ENCODE results near the gene SCG3.
"Not testable (repeated sequence)": the region's sequence is repeated elsewhere in the genome, so short reads cannot be mapped to it uniquely, and the experiment has no call there.

SCG3 gene

DNA sequence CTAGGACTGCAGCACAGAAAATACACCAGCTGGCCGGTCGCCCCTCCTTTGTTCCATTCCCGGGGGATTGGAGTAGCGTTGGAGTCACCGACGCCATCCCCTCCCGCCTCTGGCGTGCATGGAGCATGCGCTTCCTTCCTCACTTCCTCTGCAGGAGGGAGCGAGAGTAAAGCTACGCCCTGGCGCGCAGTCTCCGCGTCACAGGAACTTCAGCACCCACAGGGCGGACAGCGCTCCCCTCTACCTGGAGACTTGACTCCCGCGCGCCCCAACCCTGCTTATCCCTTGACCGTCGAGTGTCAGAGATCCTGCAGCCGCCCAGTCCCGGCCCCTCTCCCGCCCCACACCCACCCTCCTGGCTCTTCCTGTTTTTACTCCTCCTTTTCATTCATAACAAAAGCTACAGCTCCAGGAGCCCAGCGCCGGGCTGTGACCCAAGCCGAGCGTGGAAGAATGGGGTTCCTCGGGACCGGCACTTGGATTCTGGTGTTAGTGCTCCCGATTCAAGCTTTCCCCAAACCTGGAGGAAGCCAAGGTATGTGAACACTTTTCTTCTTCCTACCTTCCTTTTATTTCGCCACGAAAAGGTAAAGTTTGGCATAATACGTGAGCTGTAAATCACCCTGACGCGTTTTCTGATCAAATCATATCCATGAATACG is at the start of gene SCG3:
Gene SCG3, plus strand, starts transcription at position 201 of the 661 bp plus-strand sequence. Its CDS starts 253 bp downstream, at position 454.
- peak in 1 of 2 donors; percentile 4 for DNase-seq (ENCODE audit: low read depth in 2 of 2, low spot score in 1 of 2)

GRCh38 chr15:51634591-51635198 is 46.6 kb upstream of the SCG3 start:
- DNase-seq (ENCODE audit: low read depth in 2 of 2, low spot score in 1 of 2): no peak

DNA sequence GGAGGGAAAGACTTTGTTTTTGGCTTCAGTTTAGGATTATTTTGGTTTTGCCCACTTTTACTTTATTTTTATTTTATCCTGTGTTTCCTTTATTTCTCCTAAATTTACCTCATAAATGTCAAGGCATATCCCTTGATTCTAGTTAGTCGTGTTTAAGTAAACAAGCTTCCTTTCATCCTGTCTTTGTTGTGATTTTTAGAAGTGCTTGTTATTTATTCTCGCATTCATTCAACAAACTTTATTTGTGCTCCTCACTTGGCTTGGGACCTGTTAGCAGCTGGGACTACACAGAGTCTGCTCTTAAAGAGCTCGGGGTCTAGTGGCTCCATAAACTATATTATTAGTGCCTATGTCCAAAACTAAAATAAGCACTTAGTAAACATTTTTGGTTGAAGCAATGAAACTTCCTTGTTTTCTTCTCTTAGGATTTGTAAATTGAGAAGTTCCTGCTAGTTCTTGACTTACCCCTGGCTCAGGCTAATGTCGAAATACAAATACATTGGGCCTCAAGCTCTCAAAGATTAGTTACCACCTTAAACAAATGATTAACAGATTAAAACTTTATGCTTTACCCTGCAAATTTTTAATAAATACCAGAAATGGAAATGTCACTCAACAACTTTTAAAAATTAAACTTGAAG is 39.7 kb upstream of the SCG3 start:
- no peak for DNase-seq (ENCODE audit: low read depth in 2 of 2, low spot score in 1 of 2)

DNA sequence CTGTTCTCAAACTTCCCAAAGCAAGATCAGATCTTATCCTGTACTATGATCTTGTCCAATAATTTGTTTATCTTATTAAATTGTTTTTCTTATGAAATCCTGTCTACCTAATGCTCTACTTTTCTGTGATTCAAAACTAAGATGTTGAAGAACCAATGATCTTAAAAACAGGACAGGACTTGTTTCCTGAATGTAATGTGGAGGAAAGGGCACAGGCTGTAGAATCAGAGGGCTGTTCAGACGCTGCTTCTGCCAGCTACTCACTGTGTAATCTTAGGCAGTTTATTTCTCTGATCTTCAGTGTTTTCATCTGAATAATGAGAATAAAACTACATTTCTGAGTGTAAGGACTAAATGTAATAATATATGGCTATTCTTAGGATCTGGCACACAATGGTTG is 38.6 kb upstream of the SCG3 start:
- DNase-seq (ENCODE audit: low read depth in 2 of 2, low spot score in 1 of 2): no peak

GRCh38 chr15:51647128-51647562 is 34.2 kb upstream of the SCG3 start:
- DNase-seq (ENCODE audit: low read depth in 2 of 2, low spot score in 1 of 2): no peak

- DNase-seq (ENCODE audit: low read depth in 2 of 2, low spot score in 1 of 2): not testable (repeated sequence)
Observed at GRCh38 chr15:51648101-51648500, 33.2 kb upstream of the SCG3 start.

- DNase-seq (ENCODE audit: low read depth in 2 of 2, low spot score in 1 of 2): not testable (repeated sequence)
Observed at GRCh38 chr15:51648643-51649042, 32.7 kb upstream of the SCG3 start.

DNA sequence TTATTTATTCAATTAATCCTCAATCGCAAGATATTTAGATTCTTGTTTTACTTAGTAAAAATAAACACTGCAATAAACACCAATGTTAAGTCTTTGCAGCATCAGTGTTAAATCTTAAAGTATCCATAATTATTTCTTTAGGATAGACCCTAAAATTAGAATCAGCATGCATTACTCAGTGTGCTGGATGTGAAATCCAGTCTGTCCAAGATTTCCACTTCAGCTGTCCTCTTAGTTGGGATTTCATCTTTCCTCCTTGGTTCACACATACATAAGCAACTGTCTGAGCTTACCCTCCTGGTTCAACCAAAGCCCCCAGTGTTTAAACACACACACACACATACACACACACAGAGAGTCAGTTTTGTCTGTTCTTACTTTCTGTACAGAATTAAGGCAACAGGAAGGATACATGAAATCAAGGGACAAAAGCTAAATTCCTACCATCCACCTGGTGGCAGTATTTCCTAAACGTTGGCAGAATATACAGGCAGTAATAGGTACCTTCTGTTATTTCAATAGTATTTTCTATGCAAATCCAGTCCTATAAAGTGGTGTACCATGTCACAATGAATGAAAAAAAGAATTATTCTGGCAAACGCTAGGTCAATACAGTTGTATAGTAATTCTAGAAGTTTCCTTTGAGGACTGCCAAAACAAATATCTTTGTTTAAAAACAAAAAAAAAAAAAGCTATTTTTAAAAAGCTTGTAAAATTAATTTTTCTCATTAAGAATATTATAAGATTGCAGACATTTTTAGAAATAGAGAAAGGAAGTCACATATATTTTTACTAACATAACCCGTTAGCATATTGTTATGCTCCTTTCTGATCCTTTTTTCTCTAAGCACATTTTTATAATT is 31.4 kb upstream of the SCG3 start:
- DNase-seq (ENCODE audit: low read depth in 2 of 2, low spot score in 1 of 2): peak in 1 of 2 donors; percentile 7

DNA sequence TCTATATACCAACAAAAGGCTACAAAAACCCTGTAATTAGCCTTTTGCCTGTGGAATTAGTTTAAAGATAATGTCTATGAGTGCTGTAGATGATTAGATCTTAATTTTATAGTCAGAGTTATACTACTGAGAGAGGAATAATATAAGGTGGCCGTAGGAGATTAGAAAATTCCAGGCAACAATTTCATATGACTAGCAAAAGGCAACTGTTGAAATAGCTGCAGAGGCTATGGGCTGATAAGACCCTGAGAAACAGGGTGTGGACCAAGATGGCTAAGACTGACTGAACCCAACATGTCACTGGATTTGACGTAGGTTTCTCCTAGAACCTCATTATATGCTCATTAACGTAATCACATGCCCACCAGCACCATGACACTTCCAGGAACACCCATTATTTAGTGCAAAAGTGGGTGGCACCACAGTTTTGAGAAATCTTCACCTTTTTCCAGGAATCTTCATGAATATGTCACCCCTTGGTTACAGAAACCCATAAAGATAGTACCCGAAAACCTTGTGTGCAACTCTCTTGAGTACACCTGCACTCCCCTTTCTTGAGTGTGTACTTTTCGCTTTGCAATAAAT is 29.1 kb upstream of the SCG3 start:
- DNase-seq (ENCODE audit: low read depth in 2 of 2, low spot score in 1 of 2): no peak

DNA sequence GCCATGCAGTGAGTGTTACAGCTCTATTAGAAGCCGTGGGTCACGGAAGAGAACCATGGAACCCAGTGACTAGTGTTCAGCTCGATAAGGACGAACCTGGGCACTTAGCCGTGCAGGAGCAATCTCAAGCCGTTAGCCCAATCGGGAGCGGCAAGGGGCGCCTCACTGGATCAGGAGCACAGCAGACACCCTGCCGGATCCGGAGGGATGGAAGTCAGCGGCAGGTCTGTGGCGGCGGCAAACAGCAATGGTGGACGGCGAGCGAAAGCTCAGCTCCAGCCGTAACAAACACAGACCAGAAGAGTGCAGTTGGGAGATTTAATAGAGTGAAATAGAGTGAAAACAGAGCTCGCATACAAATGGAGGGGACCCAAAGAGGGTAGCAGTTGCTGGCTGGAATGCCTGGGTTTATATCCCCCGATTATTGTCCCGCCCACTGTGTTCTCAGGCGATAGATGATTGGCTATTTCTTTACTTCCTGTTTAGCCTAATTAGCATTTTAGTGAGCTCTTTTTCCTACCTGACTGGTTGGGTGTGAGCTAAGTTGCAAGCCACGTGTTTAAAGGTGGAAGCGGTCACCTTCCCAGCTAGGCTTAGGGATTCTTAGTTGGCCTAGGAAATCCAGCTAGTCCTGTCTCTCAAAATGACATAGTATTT is 25.8 kb upstream of the SCG3 start:
- DNase-seq (ENCODE audit: low read depth in 2 of 2, low spot score in 1 of 2): not testable (repeated sequence)

- DNase-seq (ENCODE audit: low read depth in 2 of 2, low spot score in 1 of 2): no peak
Observed at GRCh38 chr15:51658664-51659063, 22.6 kb upstream of the SCG3 start.

- no peak for DNase-seq (ENCODE audit: low read depth in 2 of 2, low spot score in 1 of 2)
Observed at GRCh38 chr15:51661072-51661471, 20.2 kb upstream of the SCG3 start.

GRCh38 chr15:51667478-51667877 is 13.8 kb upstream of the SCG3 start:
- no peak for DNase-seq (ENCODE audit: low read depth in 2 of 2, low spot score in 1 of 2)

- no peak for DNase-seq (ENCODE audit: low read depth in 2 of 2, low spot score in 1 of 2)
Observed at GRCh38 chr15:51668446-51668845, 12.9 kb upstream of the SCG3 start.

GRCh38 chr15:51669381-51669780 is 11.9 kb upstream of the SCG3 start:
- DNase-seq (ENCODE audit: low read depth in 2 of 2, low spot score in 1 of 2): no peak

GRCh38 chr15:51672155-51672687 is 9.1 kb upstream of the SCG3 start:
- DNase-seq (ENCODE audit: low read depth in 2 of 2, low spot score in 1 of 2): no peak

GRCh38 chr15:51672913-51673857 is 8.1 kb upstream of the SCG3 start:
- DNase-seq (ENCODE audit: low read depth in 2 of 2, low spot score in 1 of 2): no peak

GRCh38 chr15:51675234-51675633 is 6.1 kb upstream of the SCG3 start:
- DNase-seq (ENCODE audit: low read depth in 2 of 2, low spot score in 1 of 2): no peak

GRCh38 chr15:51677021-51677420 is 4.3 kb upstream of the SCG3 start:
- DNase-seq (ENCODE audit: low read depth in 2 of 2, low spot score in 1 of 2): no peak
